GM12874 (cell line): ENCODE measurements around the gene TBC1D8.

Experiments used
- CTCF ChIP-seq: IDR thresholded peaks from 2 replicates; pipeline ENCODE4 v1.5.1; 2011; ENCODE audit warnings: low read depth, mild to moderate bottlenecking, control low read depth, low read length, moderate library complexity; ENCODE audit not compliant: insufficient read depth

TBC1D8 gene

DNA sequence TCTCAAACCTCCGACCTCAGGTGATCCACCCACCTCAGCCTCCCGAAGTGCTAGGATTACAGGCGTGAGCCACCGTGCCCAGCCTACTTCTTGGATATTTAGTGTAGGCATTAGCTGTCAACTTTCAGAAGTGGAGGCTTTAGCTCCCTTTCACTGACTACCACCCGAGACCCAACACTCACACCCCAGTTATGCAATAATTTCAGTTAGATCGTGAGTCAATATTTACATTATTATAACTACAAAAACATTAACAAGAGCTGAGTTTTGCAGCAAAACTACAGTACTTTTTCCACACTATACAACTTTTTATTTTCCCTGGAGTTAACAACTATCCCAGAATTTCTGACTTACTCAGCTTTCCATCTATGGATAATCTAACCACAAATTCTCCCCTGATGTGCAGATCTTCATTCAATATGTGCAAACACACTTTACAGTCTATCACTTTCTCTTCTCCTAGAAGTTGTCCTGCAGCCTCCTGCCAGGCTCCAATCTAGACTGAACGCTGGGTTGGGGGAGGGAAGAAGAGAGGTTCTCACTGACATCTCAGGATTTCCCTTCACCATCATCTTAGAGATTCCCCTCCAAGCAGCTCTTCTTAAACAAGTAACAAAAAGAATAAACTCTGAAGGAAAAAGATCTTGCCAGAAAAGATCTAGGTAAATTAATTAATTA is 10.1 kb downstream of the TBC1D8 start:
- no peak for TF ChIP-seq CTCF

DNA sequence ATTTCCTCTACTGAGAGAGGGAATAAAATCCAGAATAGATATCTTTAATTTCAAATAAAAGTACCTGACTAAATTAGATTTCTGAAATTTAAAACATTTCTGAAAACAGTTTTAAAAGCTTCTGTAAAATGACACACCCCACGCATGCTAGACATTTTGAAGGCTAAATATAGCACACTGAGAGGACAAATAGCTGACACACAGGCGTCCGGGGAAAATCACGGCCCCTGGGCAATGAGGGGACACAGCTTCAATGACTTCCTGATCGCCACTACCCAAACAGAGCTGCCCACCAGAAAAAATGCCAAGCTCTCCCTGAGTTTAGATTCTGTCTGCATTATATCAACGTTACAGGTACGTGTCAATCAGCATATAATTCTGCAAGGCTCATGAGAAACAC is 10.9 kb downstream of the TBC1D8 start:
- no peak for TF ChIP-seq CTCF

DNA sequence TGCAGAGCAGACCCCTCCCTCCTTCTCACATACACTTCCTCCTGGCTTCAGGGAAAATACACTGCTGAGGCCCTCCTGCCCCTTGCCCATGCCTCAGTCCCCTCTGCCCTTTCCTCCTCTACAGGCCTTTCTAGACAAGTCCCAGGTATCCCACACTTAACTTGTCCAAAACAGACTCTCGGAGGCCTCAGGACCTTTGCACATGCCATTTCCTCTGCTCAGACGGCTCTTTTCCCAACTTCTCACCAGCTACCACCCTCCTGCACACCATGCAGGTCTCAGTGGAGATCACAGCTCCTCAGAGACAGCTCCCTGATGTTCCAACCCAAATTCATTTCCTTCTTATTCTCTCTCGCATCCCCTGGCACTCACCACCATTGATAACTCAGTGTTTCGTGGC is 11.7 kb downstream of the TBC1D8 start:
- no peak for TF ChIP-seq CTCF

DNA sequence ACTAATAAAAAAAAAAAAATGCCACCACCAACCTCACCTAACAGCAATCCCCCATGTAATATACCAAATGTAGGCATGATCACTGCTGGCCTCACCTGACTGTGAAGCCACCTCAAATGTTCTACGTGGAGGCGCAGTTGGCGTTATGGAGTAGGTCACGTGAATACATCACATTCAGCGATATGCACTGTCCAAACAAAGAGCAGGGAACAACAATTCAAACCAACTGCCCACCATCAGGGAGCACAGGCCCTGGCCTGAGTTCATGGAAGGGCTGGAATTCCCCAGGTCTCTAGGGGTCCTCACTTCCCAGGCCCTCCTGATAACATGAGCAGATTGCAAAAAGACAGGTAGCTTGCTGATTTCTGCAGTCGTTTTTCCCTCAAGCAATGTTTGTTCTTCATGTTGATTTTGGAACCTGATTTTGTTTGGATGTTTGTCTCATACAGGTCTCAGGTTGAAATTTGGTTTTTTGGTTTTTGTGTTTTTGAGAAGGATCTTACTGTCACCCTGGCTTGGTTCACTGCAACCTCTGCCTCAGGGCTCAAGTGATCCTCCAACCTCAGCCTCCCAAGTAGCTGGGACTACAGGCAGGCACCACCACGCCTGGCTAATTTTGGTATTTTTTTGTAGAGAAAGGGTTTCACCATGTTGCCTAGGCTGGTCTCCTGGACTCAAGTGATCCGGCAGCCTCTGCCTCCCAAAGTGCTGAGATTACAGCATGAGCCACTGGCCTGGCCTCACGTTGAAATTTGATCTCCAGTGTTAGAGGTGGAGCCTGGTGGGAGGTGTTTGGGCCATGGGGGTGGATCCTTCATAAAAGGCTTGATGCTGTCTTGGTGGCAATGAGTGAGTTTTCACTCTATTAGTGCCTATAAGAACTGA is 15.5 kb downstream of the TBC1D8 start:
- TF ChIP-seq CTCF, result no peak

GRCh38 chr2:101133492-101134100 is 17.6 kb downstream of the TBC1D8 start:
- TF ChIP-seq CTCF, result no peak

DNA sequence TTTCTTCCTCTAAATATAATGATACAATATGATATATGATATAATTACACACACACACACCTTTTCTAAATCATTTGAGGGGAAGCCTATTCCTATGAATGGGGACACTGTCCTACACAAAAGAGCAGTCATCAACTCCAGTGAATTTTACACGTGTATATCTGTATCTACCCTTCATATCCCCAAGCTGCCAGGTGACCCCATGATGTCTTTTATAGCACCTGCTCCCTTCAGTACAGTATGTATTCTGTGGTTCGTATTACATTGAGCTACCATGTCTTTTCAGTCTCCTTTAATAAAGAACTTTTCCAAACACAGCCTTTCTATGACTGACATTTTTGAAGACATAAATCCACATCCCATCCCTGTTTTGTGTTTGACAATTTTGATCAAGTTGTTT is 19.0 kb downstream of the TBC1D8 start:
- TF ChIP-seq CTCF, result no peak

DNA sequence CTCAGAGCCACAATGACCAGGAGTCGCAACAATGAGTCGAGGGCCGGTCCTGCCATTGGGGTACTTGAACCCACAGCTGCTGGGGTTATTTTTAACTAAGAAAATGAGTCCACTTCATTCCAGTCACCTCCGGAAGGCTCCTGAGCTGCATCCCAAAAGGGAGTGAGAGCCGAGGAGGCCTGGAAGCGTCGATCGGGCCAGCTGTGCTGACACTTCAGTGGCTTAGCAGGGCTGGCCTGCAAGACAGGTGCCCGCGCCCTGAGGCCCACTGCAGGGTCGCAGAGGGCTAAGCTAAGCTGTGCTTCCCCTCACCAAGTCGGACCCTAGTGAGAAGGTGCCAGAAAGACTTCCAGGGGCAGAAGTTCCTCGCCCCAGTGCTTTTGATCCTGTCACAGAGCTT is 21.1 kb downstream of the TBC1D8 start:
- TF ChIP-seq CTCF, result no peak
